Natural killer cell (primary cell): ENCODE measurements around the gene DIPK1A. TPM values are rescaled to one million over a fixed set of nuclear protein-coding genes. Genes with fewer than 3 reads are reported as not detected.

Source experiments
- ATAC-seq, 3 donors: fragments of 150-1000 bp in 2 of 3; fragments of 200-7000 bp in 1 of 3; cut with Tn5 transposase; 1 replicate in 1 of 3; 2 replicates in 2 of 3; pipeline ENCODE4 v1.10.0; 2021; ENCODE audit warnings: mild to moderate bottlenecking in 2 of 3, moderate library complexity in 2 of 3
- DNase-seq, 2 donors: peaks; one replicate each; pipeline versions ENCODE4 v3.0.0 to v3.0.0-alpha.2; 2013 to 2021; ENCODE audit warnings: mixed read lengths in 1 of 2
- H3K27ac ChIP-seq: one replicate; pipeline ENCODE4 v1.5.1; 2013; ENCODE audit warnings: mild to moderate bottlenecking, low read length
- H3K27me3 ChIP-seq: one replicate; pipeline ENCODE4 v1.6.1; 2013; ENCODE audit warnings: low read length; ENCODE audit not compliant: control insufficient read depth, insufficient read depth
- H3K36me3 ChIP-seq: one replicate; pipeline ENCODE4 v1.6.1; 2013; ENCODE audit warnings: low read length; ENCODE audit not compliant: control insufficient read depth, insufficient read depth
- H3K4me1 ChIP-seq: one replicate; pipeline ENCODE4 v1.6.1; 2013; ENCODE audit warnings: low read length; ENCODE audit not compliant: control insufficient read depth, insufficient read depth
- H3K4me3 ChIP-seq: one replicate; pipeline ENCODE4 v1.5.1; 2013; ENCODE audit warnings: low read length
- H3K9me3 ChIP-seq: one replicate; pipeline ENCODE4 v1.6.1; 2013; ENCODE audit warnings: low read length; ENCODE audit not compliant: control insufficient read depth, insufficient read depth
- H3K27ac Mint-ChIP-seq, 2 donors: one replicate each; pipeline ENCODE4 v1.8.0; 2022; ENCODE audit warnings: mild to moderate bottlenecking in 2 of 2, mixed read lengths in 2 of 2, moderate library complexity in 1 of 2
- H3K27me3 Mint-ChIP-seq, 2 donors: one replicate each; pipeline ENCODE4 v1.8.0; 2022; ENCODE audit warnings: low read depth in 2 of 2, mixed read lengths in 2 of 2
- H3K36me3 Mint-ChIP-seq: one replicate; pipeline ENCODE4 v1.8.0; 2022; ENCODE audit warnings: mixed read lengths
- H3K4me1 Mint-ChIP-seq, 2 donors: one replicate each; pipeline ENCODE4 v1.8.0; 2022; ENCODE audit warnings: mixed read lengths in 2 of 2
- H3K4me3 Mint-ChIP-seq: one replicate; pipeline ENCODE4 v1.8.0; 2022; ENCODE audit warnings: mild to moderate bottlenecking, moderate library complexity, mixed read lengths
- H3K9me3 Mint-ChIP-seq, 2 donors: one replicate each; pipeline ENCODE4 v1.8.0; 2022; ENCODE audit warnings: mixed read lengths in 2 of 2
- CTCF ChIP-seq: fragments of 200-600 bp; IDR thresholded peaks from one replicate; pipeline ENCODE4 v1.8.0; 2022; ENCODE audit warnings: antibody characterized with exemption
- WGBS: methylation state at CpG from one replicate; pipeline ENCODE4 v1.1.7; 2013; ENCODE audit warnings: missing lambda C conversion rate; ENCODE audit not compliant: insufficient coverage; 5-methylcytosine and 5-hydroxymethylcytosine counted together
- intact Hi-C: fragments of 100-400 bp; cut with micrococcal nuclease; formaldehyde crosslinking; loops from one replicate; pipeline ENCODE4 v1.14.2; 2022
- total RNA-seq, 4 donors: library from RNA; stranded (reverse); fragments of 120-200 nt in 1 of 4; gene quantifications; one replicate each; pipeline versions ENCODE4 v1.2.3 to v1.2.4, GENCODE V29; 2013 to 2022

Gene DIPK1A
- total RNA-seq, 3 donors from 2014 or later (not counting 1 experiment from before 2014, with no cell fraction given), result 7.0 to 11.3 (median 11.2) TPM

GRCh38 chr1:92953491-92953890, 7.8 kb downstream of the DIPK1A start:
- peak; percentile 82 to 88 (median 84) for ATAC-seq
- Mint-ChIP-seq H3K4me1 (peaks cover 46 to 53% of the 10 kb centered on the region in 2 donors), H3K27ac (peak overlapping the region in 1 of 2 donors; percentile 21), H3K36me3 (no peaks in the 10 kb centered on the region), H3K4me3 (peak overlapping the region; percentile 72), H3K27me3 (no peaks in the 10 kb centered on the region), H3K9me3 (no peaks in the 10 kb centered on the region)
- peak overlapping the region; percentile 40 for H3K27ac ChIP-seq
- peaks cover 29% of the 10 kb centered on the region for H3K4me1 ChIP-seq
- H3K9me3 ChIP-seq, result no peaks in the 10 kb centered on the region
- 0% methylated on average over 1 of the region's 3 CpGs for WGBS
- intact Hi-C loops, result loop anchor here (5.0 kb wide), 1 partner anchor 39 kb away; no protein-coding TSS in a partner anchor
- DNase-seq, result peak in 1 of 2 donors; percentile 68
- H3K27me3 ChIP-seq, result no peaks in the 10 kb centered on the region
- no peak overlapping the region for H3K4me3 ChIP-seq
- TF ChIP-seq CTCF, result no peak
- H3K36me3 ChIP-seq, result no peaks in the 10 kb centered on the region

- no peak for ATAC-seq
- peak overlapping the region in 1 of 2 donors; percentile 21 for H3K27ac Mint-ChIP-seq
- peak overlapping the region; percentile 40 for H3K27ac ChIP-seq
- H3K36me3 ChIP-seq, result no peaks in the 10 kb centered on the region
- WGBS, result 100% methylated on average over 1 of the region's 1 CpG
- no peak overlapping the region for H3K4me3 ChIP-seq
- H3K27me3 Mint-ChIP-seq, result no peaks in the 10 kb centered on the region
- TF ChIP-seq CTCF, result no peak
- intact Hi-C loops, result loop anchor here (5.0 kb wide), 1 partner anchor 40 kb away; no protein-coding TSS in a partner anchor
- H3K4me3 Mint-ChIP-seq, result peak overlapping the region; percentile 72
- H3K9me3 ChIP-seq, result no peaks in the 10 kb centered on the region
- no peaks in the 10 kb centered on the region for H3K36me3 Mint-ChIP-seq
- H3K4me1 Mint-ChIP-seq, result peaks cover 43 to 47% of the 10 kb centered on the region in 2 donors
- DNase-seq, result no peak
- H3K4me1 ChIP-seq, result peaks cover 29% of the 10 kb centered on the region
- H3K9me3 Mint-ChIP-seq, result no peaks in the 10 kb centered on the region
- H3K27me3 ChIP-seq, result no peaks in the 10 kb centered on the region
Observed at GRCh38 chr1:92952714-92953113, 8.5 kb downstream of the DIPK1A start.

GRCh38 chr1:92951141-92951582, 10.1 kb downstream of the DIPK1A start:
- H3K4me1 Mint-ChIP-seq, result peaks cover 33 to 35% of the 10 kb centered on the region in 2 donors
- no peaks in the 10 kb centered on the region for H3K9me3 Mint-ChIP-seq

More at GRCh38 chr1:92951141-92951582, 10.1 kb downstream of the DIPK1A start:
- no peak for TF ChIP-seq CTCF
- WGBS, result 64% methylated on average over 4 of the region's 4 CpGs
- Histone ChIP-seq H3K36me3 (no peaks in the 10 kb centered on the region), H3K27me3 (no peaks in the 10 kb centered on the region), H3K4me3 (no peak overlapping the region), H3K4me1 (peaks cover 24% of the 10 kb centered on the region), H3K27ac (peak overlapping the region; percentile 29), H3K9me3 (no peaks in the 10 kb centered on the region)
- Mint-ChIP-seq H3K36me3 (no peaks in the 10 kb centered on the region), H3K27me3 (no peaks in the 10 kb centered on the region), H3K27ac (no peak overlapping the region), H3K4me3 (no peak overlapping the region)
- intact Hi-C loops, result loop anchor here (5.0 kb wide), 1 partner anchor 41 kb away; no protein-coding TSS in a partner anchor
- ATAC-seq (peak in 2 of 3 donors; percentile 24 to 29), DNase-seq (peak in 1 of 2 donors; percentile 67)
